Memory B cell (primary cell): ENCODE data around the gene LPCAT3.
A peak's percentile ranks its signal among the peaks of the same experiment; 100 is the strongest.

Experiments used
- ATAC-seq: fragments of 150-1000 bp; cut with Tn5 transposase; 2 replicates; pipeline ENCODE4 v1.10.0; 2021; ENCODE audit warnings: low read depth, mild to moderate bottlenecking, moderate library complexity
- DNase-seq, 2 donors: peaks; one replicate each; pipeline ENCODE4 v3.0.0; 2022; ENCODE audit warnings: low spot score in 2 of 2
- H3K27ac Mint-ChIP-seq: one replicate; pipeline ENCODE4 v1.8.0; 2022; ENCODE audit warnings: mild to moderate bottlenecking, moderate library complexity, mixed read lengths
- H3K27me3 Mint-ChIP-seq: one replicate; pipeline ENCODE4 v1.8.0; 2022; ENCODE audit warnings: mixed read lengths
- H3K36me3 Mint-ChIP-seq: one replicate; pipeline ENCODE4 v1.8.0; 2022; ENCODE audit warnings: mild to moderate bottlenecking, mixed read lengths
- H3K4me1 Mint-ChIP-seq: one replicate; pipeline ENCODE4 v1.8.0; 2022; ENCODE audit warnings: mixed read lengths
- H3K4me3 Mint-ChIP-seq: one replicate; pipeline ENCODE4 v1.8.0; 2022; ENCODE audit warnings: mild to moderate bottlenecking, moderate library complexity, mixed read lengths
- H3K9me3 Mint-ChIP-seq: one replicate; pipeline ENCODE4 v1.8.0; 2022; ENCODE audit warnings: mixed read lengths

The LPCAT3 gene

DNA sequence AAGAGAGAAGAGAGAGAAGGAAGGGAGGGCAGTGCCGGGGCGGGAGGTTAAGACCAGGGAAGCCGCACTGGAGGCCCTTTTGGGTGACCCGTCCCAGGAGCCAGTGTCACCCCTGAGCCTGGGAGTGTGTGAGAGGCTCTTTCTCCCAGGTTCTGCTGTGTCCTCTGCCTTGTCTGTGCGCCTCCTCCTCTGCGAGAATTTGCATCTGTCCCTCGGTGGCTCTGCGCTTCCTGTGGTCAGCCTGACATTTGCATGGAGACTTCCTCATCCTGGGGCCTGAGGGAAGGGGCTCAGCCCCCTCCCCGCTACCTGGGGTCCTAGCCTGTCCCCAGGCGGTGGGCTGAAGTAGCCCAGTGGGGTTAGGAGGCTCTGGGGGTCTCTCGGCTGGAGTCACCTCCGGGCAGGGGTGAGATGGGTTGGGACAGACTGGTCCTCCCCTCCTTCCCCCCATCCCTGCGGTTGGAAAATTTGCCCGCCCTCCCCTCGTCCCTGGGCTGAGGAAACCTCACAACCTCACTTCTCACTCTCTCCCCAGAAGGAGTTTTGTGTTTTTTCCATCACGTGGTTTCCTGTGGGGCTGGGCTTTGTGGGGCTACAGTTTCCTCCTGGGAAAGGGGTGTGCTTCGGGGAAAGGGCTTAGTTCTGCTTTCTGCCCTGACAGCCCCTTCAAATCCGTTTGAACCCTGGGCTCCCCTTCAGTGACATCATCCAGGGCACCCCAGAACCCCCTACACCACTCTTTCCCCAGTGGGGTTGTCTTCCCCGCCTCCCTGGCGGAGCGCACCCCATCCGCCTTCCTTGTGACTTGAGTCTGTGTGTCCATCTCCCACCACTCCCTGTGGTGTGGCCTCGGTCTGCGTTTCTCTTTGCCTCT lies 64.6 kb downstream of the LPCAT3 start:
- Mint-ChIP-seq H3K27ac (peak overlapping the region; percentile 94), H3K9me3 (no peaks in the 10 kb centered on the region), H3K4me3 (peak overlapping the region; percentile 99), H3K4me1 (peaks cover 67% of the 10 kb centered on the region), H3K36me3 (peaks cover 53% of the 10 kb centered on the region), H3K27me3 (no peaks in the 10 kb centered on the region)
- peak; percentile 59 to 72 for DNase-seq
- ATAC-seq = peak; percentile 61

DNA sequence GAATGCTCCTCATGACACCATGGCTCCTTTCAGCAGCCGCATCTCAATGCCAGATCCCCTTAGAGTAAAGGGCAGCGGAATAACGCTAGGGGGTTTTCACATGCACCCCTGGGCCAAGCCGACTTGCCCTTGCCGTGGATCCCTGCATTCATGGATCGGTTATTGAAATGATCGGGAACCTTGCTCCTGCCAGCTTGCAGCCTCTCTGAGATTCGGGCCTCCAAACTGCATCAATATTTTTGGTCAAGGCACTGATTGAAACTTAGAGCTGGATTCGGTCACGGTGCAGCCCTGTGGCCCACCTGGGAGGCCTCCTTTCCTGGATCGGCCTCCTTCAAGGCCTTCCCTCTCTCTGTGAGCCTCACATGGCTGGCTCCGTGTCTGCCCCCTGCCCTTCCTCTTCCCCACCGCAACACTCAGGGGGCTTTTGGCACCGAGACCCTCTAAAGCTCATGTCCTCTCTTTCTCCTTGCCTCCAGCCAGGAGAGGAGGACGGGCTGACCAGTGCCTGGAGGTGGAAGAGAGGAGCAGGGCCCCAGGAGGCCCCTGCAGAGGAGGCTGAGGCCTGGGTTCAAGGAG lies 65.3 kb downstream of the LPCAT3 start:
- Mint-ChIP-seq H3K36me3 (peaks cover 50% of the 10 kb centered on the region), H3K27me3 (no peaks in the 10 kb centered on the region), H3K4me1 (peaks cover 65% of the 10 kb centered on the region), H3K9me3 (no peaks in the 10 kb centered on the region), H3K4me3 (peak overlapping the region; percentile 99), H3K27ac (peak overlapping the region; percentile 94)
- ATAC-seq (no peak), DNase-seq (peak in 1 of 2 donors; percentile 32)

DNA sequence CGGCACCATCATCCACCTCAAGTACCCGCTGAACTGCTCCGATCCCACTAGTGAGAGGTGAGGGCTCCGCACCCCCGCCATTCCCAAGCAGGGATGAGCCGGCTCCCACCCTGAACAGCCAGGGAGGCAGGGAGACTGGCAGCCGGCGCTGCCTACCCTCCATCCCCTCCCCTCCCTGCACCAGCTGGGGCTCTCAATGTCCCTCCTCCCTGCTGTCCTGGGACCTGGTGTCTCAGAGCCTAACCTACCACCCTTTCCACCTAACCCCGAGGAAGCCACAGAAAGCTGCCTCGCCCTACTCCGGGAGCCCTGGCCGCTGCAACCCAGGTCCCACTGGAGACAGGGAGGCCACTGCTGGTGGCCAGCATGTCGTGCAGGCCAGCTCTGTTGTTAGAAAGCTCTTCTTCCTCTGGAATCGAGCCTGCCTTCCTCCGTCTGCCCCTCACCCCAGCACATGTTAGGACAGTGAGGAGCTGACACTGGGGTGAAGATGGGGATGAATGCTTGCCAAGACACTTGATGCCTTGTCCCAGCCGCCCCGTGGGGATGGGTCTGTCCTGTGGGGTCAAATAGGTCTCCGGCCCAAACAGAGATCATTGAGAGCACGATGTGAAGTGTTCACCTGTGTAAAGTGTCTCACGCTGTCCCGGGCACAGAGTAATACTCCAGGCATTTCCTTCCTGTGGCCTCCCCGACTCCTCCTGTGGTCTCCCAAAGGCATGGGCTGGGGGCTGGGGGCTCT lies 66.0 kb downstream of the LPCAT3 start:
- Mint-ChIP-seq H3K36me3 (peaks cover 49% of the 10 kb centered on the region), H3K9me3 (no peaks in the 10 kb centered on the region), H3K27ac (peak overlapping the region; percentile 94), H3K27me3 (no peaks in the 10 kb centered on the region), H3K4me3 (peak overlapping the region; percentile 99), H3K4me1 (peaks cover 65% of the 10 kb centered on the region)
- ATAC-seq (no peak), DNase-seq (peak in 1 of 2 donors; percentile 15)

DNA sequence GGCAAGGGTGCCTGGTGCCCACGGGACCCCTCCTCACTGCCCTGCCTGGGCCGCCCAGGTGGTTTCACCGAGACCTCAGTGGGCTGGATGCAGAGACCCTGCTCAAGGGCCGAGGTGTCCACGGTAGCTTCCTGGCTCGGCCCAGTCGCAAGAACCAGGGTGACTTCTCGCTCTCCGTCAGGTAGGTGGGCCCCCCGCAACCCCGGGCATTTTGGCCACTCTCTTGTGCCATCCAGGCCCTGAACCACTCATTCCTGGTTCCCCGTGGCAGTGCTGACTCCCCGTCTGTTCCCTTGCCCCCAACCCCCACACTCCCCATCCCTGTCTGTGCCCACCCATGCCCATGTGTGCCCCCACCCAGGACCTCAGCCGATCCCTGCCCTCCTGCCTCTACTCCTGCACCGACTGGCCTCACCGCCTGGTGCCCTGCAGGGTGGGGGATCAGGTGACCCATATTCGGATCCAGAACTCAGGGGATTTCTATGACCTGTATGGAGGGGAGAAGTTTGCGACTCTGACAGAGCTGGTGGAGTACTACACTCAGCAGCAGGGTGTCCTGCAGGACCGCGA lies 66.6 kb downstream of the LPCAT3 start:
- DNase-seq (no peak), ATAC-seq (no peak)
- Mint-ChIP-seq H3K36me3 (peaks cover 43% of the 10 kb centered on the region), H3K9me3 (no peaks in the 10 kb centered on the region), H3K27ac (peak overlapping the region; percentile 94), H3K4me1 (peaks cover 64% of the 10 kb centered on the region), H3K27me3 (no peaks in the 10 kb centered on the region), H3K4me3 (peak overlapping the region; percentile 99)

DNA sequence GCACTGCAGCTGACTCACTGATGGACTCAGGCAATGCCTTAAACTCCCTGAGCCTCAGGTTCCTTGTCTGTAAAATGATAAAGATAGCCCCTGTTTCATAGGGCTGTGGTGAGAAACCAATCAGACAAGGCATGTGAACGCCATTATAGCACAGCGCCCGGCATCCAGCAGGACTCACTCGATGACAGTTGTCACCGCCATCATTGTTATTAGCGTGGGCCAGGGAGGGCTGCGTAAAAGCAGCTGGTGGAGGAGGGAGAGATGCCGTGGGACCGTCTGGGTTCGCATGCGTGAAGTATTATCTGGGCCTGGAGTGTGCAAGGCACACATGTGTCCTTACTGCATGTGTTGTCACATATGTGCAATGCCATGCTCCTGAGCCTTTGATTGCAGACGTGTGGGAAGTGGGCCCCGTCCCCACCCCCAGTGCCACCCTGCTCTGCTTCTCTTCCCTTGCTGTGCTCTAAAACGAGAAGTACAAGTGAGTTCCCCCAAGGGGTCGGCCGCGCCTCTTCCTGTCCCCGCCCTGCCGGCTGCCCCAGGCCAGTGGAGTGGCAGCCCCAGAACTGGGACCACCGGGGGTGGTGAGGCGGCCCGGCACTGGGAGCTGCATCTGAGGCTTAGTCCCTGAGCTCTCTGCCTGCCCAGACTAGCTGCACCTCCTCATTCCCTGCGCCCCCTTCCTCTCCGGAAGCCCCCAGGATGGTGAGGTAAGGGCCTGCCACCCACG lies 67.3 kb downstream of the LPCAT3 start, which contains the start of gene PTPN6:
TSS of gene PTPN6 (plus strand) at position 546 of the 730 bp plus-strand sequence. CDS start at position 703, 157 bp downstream.
- no peaks in the 10 kb centered on the region for H3K9me3 Mint-ChIP-seq
- peaks cover 63% of the 10 kb centered on the region for H3K4me1 Mint-ChIP-seq
- ATAC-seq (peak; percentile 65), DNase-seq (peak; percentile 69 to 73)
- H3K27ac Mint-ChIP-seq = peak within 1 kb of the TSS; percentile 94
- H3K36me3 Mint-ChIP-seq = peaks cover 38% of the 10 kb centered on the region
- peak within 1 kb of the TSS; percentile 99 for H3K4me3 Mint-ChIP-seq
- no peaks in the 10 kb centered on the region for H3K27me3 Mint-ChIP-seq

DNA sequence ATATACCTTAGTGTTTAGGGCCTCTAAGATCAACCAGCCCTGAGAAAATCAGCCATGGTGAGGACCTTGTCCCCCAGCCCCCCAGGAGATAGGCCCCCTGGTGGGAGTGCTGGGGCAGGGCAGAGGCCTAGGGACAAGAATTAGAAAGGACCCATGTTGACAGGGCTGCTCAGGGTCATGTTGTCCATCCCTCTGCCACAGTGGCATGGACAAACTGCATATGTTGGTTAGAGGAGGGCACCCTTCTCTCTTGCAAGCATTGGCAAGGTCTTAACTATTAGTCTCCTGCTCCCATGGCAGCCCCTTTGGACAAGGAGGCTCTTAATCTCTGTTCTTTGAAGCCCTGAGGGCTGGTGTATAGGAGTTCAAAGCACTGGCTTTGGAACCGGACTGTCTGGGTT lies 67.9 kb downstream of the LPCAT3 start:
- ATAC-seq (no peak), DNase-seq (no peak)
- Mint-ChIP-seq H3K4me1 (peaks cover 62% of the 10 kb centered on the region), H3K36me3 (peaks cover 32% of the 10 kb centered on the region), H3K4me3 (peak overlapping the region; percentile 99), H3K27ac (peak overlapping the region; percentile 94), H3K9me3 (no peaks in the 10 kb centered on the region), H3K27me3 (no peaks in the 10 kb centered on the region)

DNA sequence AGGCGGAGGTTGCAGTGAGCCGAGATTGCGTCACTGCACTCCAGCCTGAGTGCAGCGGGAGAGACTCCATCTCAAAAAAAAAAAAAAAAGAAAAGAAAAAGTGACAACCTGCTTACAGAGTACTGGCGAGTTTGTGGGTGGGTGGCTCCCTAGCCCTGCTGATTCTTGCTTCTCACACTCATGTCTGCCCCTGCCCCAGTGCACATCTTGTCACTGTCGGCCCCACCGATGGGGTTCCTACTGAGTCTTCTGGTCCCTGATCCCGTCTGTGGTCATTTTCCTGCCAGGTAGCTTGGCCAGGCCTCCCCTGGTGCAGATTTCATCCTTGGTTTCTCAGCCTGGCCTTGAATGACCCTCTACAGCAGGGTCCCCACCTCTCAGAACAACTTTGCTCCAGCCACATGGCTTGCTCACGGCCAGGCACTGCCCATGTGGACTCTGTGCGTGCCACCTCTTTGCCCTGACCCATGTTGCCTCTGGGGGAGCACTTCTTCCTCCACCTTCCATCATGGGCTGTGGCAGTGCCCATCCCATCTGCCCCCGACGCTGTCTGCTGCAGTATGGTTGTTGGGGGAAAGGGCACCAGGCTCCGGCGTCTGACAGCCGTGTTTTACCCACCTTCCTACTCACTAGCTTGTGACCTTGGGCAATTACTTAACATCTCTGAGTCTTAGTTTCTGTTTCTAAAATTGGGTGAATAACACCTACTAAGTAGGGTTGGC lies 69.2 kb downstream of the LPCAT3 start:
- Mint-ChIP-seq H3K9me3 (no peaks in the 10 kb centered on the region), H3K27ac (peak overlapping the region; percentile 94), H3K36me3 (peaks cover 21% of the 10 kb centered on the region), H3K4me3 (peak overlapping the region; percentile 73), H3K27me3 (no peaks in the 10 kb centered on the region), H3K4me1 (peaks cover 55% of the 10 kb centered on the region)
- DNase-seq (peak in 1 of 2 donors; percentile 22), ATAC-seq (peak; percentile 3)

DNA sequence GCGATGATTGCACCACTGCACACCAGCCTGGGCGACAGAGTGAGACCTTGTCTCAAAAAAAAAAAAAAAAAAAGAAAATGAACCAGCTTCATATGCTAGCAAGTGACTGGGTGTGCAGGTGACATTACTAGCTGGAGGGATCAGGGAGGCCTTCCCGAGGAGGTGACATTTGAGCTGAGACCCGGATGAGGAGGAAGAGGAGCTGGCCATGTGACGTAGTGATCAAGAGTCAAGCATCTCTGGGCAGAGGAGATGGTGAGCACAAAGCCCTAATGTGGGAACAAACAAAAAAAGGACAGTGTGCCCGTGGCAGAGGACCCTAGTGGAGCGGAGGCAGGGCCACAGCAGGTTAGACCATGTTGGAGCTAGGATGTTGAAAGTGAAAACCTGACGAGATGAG lies 70.7 kb downstream of the LPCAT3 start:
- Mint-ChIP-seq H3K4me1 (peaks cover 56% of the 10 kb centered on the region), H3K9me3 (no peaks in the 10 kb centered on the region), H3K27me3 (no peaks in the 10 kb centered on the region), H3K36me3 (peaks cover 11% of the 10 kb centered on the region), H3K4me3 (peak overlapping the region; percentile 54), H3K27ac (peak overlapping the region; percentile 94)
- ATAC-seq (no peak), DNase-seq (no peak)

DNA sequence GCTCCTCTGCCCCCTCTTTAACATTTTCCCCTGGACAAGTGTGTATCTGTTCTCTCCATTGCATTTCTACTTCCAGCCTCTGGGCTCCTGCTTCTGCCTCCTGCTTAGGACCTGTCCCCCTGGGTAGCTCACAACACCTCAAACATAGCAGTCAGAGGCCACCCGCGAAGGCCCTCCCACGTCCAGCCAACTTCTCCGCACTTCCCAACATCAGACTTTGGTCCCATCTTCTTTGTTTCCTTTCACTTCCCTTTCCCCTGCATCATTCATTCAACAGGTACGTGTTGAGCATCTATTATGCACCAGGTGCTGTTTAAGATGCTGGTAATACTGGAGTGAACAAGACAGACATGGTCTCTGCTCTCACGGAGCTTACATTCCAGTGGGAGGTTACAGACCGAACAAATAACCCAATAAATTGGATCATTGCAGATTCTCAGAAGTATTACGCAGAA lies 71.3 kb downstream of the LPCAT3 start:
- Mint-ChIP-seq H3K4me1 (peaks cover 56% of the 10 kb centered on the region), H3K9me3 (no peaks in the 10 kb centered on the region), H3K36me3 (peaks cover 4% of the 10 kb centered on the region), H3K27ac (peak overlapping the region; percentile 94), H3K4me3 (peak overlapping the region; percentile 78), H3K27me3 (no peaks in the 10 kb centered on the region)
- ATAC-seq (no peak), DNase-seq (no peak)

DNA sequence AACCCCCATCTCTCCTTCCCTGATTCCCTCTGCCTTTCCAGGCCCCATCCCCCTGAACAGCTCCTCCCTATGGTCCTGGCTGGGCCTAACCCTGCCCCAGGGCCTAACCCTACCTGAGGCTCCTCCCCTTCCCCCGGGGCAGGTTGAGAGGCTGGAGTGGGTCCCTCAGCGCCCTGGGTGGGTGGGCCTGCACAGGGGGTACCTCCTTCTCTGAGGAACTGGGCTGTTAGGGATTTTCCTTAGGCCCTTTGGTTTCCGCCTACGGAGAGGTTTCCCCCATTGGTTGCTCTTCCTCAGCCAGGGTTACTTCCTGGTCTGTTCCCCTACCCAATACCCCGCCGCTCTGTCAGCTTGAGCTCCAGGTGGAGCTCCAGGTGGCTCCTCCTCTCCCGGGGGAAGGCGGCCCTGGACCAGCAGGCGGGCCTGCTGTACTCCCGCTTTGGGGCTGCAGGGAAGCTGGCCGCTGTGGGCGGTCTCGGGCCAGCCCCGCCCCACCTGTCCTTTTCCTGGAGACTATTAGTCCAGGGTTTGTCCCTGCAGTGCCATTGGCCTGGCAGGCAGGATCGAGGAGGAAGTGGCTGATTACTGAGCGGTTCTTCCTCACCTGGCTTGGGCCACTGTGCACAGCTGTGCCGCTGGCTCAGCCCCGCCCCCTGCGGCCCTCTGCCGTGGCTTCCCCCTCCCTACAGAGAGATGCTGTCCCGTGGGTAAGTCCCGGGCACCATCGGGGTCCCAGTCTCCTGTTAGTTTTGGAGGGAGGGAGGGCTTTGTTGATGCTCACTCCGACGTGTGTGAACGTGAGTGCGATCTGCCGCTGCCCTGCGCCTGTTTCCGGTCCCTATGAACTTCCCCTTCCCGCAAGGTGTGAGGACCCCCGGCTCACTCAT lies 72.0 kb downstream of the LPCAT3 start:
- H3K4me1 Mint-ChIP-seq = peaks cover 56% of the 10 kb centered on the region
- no peaks in the 10 kb centered on the region for H3K9me3 Mint-ChIP-seq
- ATAC-seq (peak; percentile 33), DNase-seq (peak; percentile 62 to 66)
- no peaks in the 10 kb centered on the region for H3K36me3 Mint-ChIP-seq
- H3K27me3 Mint-ChIP-seq = no peaks in the 10 kb centered on the region
- peak overlapping the region; percentile 94 for H3K27ac Mint-ChIP-seq
- H3K4me3 Mint-ChIP-seq = peak overlapping the region; percentile 78

DNA sequence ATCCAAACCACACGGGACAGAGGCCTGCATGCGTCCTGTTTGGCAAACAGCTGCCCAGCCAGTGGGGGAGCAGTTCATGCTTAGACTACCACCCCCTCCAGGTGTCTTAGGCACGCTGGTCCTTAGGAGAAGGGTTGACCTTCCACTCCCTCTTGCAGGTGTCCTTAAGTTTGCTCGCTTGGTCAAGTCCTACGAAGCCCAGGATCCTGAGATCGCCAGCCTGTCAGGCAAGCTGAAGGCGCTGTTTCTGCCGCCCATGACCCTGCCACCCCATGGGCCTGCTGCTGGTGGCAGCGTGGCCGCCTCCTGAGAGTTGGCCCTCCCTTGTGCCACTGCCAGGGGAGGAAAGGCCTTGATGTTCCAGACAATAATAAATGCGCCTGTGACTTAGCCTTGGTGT lies 72.7 kb downstream of the LPCAT3 start:
- Mint-ChIP-seq H3K27me3 (no peaks in the 10 kb centered on the region), H3K27ac (peak overlapping the region; percentile 94), H3K36me3 (no peaks in the 10 kb centered on the region), H3K4me1 (peaks cover 52% of the 10 kb centered on the region), H3K9me3 (no peaks in the 10 kb centered on the region), H3K4me3 (peak overlapping the region; percentile 78)
- no peak for ATAC-seq
- no peak for DNase-seq
